Endometrium (tissue), 2 donors: ENCODE data around the gene AK1.
A peak's percentile ranks its signal among the peaks of the same experiment; 100 is the strongest.

ENCODE experiments used
- FAIRE-seq: peaks from 2 replicates; lab custom pipeline; 2012; peaks lifted over from hg19 to GRCh38; lab: Jason Lieb, UNC
- donor health status: control.
- donor health status: control.

The AK1 gene

DNA sequence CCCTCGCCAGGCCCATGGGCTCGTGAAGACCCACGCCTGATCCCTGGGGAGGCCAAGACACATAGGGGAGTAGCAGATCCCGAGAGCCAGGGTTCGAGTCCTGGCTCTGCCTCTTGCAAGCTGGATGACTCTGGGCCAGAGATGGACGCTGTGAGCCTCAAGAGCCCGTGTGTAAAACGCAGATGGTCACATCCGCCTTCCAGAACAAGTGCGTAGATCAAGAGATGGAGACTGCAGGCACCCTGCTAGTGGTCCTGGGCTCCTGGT lies 31.1 kb upstream of the AK1 start:
- no peak for FAIRE-seq

DNA sequence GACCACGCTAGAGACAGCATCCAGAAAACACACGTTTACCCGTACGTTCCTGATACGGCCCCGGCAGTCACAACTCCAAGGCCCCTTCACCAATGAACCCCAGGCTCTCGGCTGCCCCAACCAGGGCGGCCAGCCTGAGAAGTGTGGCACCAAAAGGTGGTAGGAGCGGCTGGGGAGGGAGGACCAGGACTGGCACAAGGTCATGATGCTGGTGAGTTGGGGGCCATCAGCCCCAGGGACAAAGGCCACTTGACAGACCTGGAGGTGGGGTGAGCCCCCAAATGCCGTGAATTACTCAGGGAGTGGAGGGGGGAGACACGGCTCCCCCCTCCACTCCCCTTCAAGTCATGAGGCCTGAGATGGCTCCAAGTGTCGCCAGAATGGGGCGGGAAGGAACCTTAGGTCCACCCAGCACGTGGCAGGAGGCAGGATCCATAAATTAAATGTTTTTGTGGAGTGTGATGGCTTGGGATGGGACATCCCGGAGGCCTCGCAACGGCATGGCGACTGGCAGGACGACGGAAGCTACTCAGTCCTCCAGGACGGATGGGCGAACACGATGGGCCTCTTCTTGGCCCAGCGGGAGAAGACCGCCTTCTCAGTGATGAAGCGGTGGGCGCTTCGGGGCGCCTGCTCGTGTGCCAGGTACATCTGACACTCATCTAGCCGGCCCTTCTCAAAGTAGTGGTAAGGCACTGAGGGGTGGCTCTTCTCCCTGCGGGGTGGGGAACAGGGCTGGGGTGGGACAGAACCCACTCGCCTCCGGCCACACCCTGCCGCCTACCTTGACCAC lies 30.6 kb upstream of the AK1 start:
- FAIRE-seq, result no peak

DNA sequence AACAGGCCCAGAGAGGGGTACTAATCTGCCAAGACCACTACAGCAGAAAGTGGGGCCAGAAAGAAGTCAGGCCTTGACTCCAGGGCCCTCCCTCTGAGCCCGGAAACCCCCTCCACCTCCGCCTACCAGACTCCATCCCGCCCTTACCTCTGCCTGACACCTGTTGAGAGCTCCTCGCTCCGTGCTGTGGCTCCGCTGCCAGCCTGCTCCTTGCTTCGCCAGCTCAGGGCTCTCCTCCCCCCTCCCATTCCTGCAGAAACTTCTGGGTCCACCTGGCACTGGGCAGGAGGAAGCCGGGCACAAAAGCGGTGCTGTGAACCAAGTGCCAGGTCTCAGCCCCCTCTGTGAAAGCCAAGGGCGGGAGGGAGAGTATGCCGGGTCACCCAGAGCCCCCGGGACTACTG lies 28.3 kb upstream of the AK1 start:
- no peak for FAIRE-seq

DNA sequence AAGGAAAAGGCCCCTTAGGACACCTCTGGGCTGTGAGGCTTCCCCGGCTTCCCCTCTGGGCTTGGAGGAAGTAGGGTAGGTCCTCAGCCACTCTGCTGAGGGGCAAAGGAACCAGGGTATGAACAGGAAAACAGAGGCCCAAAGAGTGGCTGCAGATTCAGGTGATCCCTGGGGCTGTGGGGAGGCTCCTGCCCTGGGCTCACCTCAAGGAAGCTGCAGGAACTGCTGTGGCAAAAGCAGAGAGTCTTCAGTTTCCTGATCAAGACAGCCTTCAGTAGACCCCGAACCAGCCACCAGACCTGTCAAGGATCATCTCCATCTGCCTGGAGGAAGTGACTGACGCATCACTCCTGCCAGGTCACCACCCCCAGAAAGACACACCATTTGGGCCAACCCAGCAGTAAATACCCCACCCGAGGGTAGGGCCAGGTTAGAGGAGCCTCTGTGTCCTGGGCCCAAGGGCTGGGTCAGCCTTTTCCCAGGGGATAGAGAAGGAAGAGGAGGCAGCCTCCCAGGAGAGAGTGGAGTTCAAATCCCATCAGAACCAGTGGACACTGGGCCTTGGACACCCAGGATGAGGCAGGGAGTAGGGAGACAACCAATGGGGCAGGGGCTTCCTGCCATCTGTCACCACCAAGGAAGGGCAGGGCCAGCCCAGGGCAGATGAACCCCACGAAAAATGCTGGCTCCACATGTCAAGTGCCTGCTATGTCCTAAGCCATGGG lies 27.7 kb upstream of the AK1 start:
- no peak for FAIRE-seq

DNA sequence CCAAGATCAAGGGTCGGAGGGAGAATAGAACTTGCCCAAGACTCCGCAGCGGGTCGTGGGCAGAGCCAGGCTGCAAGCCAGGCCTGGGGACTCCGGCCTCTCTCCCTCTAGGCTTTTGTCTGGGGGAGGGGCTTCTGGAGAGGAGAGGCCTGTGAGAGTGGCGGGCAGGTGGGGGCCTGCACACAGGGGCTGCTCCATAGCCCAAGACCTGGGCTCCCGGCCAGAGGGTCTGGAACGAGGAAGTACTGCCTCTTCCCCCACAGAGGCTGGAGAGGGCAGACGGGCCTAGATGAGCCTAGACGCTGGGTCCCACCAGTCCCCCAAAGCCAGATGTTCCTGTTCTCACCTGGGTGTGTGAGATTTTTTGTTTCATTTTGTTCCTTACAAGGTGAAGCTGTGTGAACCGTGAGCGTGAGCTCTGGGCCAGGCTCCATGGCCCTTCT lies 27.1 kb upstream of the AK1 start:
- FAIRE-seq, result no peak

DNA sequence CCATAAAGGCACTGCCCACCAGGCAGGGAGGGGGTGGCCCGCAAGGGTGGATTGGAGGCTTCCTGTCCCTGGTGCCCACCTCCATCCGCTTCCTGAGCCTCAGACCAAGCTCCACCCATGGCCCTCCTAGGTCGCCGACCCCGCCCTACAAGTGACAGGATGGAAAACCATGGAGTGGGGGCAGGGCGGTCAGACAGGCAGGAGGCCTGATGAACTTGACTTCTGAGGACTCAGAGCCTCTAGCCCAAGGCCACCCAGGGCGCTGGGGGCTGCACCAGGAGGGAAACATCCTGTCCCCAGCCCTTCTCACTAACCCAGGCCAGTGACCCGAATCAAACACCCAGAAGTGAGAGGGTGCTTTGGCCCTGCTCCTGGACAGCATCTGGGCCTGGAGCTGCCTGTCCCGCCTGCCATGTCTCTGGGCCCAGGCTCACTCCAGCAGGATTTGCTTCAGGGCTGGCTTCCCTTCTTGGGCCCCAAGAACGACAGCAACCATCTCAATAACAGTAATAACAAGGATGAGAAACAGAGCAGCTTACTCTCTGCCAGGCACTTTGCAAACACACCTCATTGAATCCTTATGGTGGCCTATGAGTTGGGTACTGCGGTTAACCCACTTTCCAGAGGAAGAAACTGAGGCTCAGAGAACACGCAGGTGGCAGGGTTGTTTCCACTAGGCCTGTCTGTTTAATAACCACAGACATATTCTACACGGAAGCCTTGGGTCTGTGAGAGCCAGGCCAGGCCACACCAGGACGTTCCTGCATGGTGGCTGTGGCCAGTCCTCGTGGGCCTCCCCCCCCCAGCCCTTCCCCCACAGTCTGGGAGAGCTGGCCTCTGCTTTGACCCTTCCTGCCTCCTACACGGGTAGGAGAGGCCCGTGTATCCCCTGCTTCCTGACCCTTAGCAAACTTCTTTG lies 26.3 kb upstream of the AK1 start:
- no peak for FAIRE-seq

DNA sequence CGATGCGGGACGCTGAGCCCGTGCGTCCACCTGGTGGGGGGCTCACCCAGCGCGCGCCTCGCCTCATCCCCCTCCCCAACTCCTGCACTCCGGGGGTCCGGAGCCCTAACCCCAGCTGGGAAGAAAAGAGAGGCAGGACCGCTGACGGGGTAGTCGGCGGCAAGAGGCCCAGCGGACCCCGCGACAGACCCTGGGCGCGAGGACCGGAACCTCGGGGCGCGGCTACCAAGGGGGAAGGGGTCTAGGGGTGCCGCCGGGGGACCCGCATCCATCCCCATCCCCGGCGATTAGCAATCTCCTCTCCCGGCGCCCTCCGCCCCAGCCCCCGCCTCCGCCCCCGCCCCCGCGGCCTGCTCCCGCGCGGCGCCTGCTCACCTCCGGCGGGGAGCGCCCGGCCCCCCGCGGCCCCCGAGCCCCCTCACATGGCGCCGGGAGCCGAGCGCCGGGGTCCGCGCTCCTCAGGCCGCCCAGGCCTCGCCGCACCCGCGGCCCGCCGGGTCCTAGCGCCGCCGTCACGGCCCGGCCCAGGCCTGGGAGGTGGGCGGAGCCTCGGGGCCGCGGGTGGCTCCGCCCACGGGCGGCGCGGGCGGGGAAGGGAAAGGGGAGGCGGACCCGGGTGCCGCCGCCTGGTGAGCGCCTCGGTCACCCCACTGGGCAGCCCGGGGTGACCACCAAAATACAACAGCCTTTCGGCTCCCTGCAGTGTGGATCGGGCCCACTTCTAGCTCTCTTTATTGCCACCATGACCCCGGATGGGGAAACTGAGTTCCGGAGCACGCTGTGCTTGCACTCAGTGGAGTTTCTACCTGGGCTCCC lies 21.9 kb upstream of the AK1 start, which contains the start of gene ST6GALNAC6:
Gene ST6GALNAC6 (minus strand): TSS at position 476 of the 816 bp plus-strand sequence. CDS start 1,622 bp downstream, outside the sequence.
- no peak for FAIRE-seq

DNA sequence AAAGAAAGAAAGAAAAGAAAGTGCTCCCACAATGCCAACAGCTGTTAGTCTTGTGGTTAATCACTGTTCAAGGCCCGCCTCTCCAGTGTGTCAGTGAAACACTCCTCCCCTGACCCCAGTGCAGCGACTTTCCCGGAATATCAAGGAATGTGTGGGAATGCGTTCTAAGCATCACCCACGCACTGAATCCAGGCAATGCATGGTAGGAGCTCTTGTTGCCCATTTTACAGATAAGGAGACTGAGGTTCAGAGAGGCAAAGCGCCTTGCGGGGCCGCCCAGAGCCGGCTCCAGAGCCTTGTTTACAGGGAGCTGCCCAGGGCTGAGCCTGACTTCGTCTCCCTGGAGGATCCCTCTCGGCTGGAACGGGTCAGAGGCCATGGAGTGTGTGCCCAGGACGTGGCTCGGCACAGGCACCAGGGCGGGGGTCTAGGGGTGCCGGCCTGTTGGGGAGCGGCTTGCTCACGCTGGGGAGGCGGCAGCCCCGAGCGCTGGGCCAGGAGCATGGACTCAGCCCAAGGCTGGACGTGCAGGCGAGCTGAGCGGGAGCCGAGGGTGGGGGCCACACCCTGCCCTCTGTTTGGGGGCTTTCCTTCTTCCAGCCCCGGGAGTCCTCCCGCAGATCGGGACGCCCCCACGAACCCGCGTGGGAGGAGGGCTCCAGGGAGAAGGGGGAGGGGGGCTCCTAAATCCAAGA lies 21.1 kb upstream of the AK1 start:
- FAIRE-seq, result peak; percentile 21

DNA sequence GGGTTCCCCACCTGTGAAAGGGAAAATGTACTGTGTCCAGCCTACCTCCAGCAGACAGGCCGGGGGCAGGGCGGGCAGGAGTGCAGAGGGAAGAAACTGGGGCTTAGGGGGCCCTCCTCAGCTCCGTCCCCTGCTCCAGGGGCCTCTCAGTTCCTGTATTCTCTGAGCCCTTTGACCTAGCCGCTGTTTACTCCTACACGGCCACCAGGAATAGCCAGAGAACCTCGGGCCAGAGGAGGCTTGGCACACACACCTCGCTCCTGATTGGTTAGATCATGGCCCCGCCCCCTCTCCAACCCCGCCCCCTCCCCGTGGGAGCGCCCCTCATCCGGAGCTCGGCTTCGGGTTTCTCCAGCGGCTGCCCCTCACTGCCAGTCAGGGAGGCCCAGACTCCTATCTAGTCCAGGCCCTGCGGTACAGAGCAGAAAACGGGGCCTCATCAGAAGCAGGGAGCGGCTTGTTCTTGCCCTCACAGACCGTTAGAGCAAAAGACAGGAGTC lies 19.8 kb upstream of the AK1 start:
- FAIRE-seq, result no peak

DNA sequence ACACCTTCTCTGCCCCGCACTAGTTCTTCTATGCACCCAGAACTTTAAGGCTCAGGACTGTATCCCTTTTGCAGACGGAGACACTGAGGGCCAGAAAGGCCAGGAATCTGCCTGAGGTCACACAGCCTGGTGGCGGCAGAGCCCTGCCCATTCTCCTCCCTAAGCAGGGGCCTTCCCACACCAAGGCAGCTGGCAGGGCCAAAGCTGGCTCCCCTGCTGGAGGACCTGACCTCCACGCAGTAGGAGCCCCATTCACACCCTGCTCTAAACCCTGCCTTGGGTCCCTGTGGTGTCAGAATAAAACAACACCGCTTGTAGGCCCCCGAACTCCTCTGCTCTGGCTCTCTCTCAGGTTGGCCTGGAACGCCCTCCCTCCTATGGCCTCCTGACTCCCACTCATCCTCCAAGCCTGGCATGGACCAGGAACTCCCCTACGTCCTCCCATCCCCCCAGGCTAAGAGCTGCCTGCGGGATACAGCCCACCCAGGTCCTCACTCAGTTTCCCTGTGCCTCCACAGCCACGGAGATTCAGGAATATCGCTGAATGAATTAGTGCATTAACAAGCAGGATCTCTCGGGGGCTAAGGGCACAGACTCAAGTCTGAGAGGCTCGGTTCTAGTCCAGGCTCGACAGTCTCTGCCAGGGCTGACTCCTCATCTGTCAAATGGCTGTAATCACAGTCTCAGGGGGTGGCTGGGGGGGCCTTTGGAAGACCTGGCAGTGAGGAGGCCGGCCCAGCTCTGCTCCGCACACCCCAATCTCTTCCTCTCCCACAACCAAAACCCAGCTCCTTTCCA lies 19.1 kb upstream of the AK1 start:
- FAIRE-seq, result no peak

DNA sequence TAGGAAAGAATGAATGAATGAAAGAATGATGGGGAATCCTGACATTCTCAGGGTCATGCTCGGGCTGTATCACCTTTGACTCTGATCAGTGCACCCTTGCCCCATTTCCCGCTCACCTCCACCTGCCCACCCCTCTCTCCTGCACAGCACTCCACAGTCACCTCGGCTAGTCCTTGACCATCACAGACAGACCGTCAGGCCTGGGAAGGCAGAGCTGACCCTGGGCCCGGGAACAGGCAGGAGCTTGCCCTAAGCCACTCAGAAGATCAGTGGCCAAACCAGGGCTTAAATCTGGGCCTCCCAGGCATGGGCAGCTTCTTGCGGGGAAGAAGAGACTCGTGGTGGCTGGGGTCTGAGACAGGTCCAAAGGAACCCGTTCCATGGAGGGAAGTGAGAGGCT lies 18.3 kb upstream of the AK1 start:
- FAIRE-seq, result no peak

DNA sequence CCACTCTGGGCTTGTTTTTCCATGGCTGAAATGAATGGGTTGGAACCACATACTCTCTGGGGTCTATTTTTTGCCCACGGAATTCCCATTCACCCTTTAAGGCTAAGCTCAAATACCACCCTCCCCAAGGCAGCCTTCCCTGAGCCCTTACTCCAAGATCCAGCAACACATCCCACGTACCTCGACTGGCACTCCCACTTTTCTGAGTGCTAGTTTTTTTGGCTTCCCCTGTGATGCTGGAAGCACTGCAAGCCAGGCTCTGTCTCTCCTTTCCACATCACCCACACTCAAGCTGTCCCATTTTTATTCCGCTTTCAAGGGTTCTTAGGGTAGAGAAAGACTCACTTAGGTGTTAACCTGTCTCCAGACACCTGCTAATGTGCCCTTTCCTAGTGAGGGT lies 15.9 kb upstream of the AK1 start:
- FAIRE-seq, result no peak

DNA sequence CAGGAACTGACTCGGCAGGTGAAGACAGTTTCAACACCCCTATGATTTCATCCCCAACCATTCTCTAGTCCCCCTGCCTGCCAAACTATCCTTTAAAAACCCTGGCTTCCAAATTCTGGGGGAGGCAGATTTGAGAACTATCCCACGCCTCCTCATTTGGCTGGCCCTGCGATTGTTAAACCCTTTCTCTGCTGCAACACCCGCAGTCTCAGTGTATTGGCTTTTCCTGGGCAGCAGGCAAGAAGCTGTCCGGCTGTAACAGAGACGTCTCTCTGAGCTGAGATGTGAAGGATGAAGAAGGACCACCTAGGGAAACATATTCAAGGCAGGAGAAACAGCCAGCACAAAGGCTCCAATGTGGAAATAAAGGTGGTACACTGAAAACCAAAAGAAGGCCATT lies 15.4 kb upstream of the AK1 start:
- FAIRE-seq, result no peak

DNA sequence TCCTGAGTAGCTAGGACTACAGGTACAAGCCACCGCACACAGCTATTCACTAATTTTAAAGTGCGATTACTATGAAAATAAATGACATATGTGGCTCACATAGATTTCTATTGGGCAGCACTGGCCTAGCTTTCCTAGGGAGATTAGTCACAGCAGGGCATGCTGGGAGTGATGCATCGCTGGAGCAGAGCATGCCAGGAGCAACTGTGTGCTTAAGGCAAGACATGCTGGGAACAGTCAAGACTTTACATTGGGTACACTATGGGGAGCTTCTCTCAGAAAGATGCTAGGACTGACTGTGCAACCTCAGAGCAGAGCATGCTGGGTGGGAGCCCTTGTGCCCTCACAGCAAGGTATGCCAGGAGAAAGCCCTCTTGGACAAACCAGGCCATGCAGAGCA lies 12.6 kb upstream of the AK1 start:
- no peak for FAIRE-seq

DNA sequence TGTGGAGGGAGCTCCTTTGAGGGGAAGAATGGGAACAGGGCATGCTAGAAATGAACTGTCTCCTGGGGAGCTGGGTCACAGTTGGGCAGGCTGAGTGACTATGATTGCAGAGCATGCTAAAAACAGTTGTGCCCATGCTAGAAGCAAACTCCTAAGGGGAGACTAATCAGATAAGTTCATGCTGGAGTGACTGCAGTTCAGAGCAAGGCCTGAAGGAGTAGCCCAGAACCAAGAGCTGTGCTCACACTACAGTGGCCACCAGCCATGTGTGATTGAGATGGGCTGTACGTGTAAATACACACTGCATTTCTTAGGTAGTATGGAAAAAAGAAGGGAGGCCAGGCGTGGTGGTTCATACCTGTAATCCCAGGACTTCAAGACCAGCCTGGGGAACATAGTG lies 10.3 kb upstream of the AK1 start:
- FAIRE-seq, result no peak

DNA sequence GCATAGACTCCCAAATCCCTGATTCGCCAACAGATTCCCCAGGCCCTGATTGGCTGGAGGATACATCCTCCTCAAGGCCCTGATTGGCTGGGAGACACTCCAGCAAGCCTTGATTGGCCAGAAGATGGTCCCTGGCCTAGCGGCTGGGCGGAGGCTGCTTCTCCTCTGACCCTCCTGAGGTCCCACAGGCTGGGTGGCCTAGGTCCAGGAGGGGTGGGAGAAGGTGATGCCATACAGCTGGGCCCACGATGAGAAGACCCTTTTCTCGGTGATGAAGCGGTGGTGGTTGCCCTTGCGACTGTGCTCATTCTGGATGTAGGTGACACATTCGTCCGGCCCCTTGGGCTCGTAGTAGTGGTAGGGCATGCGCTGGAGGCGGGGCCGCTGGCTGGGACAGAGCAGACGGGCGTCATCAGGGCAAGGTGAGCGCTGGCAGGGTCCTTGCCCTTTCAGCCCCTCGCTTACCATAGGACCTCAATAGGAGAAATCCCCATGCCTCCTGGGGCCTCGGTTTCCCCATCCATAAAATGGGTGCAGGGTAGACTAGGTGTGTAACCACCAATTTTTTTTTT lies 9.0 kb upstream of the AK1 start:
- no peak for FAIRE-seq

DNA sequence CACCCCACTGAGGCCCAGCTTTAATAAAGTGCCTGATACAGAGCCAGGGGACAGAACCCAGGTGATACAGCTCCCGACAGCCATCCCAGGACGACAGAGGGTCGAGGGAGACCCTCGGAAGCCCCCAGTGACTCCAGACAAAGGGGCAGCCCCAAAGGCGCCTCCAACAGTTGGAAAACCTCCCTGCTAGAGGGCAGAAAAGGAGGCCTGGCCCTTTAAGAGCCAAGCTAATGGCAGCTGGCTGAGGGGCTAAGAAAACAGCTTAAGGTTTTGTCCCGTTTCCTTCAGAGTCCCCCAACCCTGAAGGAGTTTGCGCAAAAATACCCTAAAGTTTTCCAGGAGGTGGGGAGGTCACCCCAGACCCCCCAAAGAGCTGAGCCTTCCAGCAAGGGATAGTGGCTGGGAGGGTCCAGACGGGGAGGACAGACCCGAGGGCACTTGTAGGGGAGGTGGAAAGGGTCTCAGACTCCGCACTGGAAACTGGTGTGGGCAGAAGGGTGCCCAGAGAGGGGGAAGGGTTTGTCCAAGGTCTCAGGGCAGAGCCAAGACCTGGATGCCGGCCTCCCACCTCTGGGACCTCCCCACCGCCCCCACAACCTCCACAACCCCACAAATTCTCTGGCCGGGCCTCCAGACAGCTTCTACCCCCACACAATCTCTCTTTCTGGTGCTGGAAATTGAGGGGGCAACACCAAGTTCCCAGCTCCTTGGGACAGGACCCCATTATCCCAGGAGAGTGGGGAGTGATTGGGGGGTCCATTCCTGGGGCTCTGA lies 8.2 kb upstream of the AK1 start:
- FAIRE-seq, result no peak

DNA sequence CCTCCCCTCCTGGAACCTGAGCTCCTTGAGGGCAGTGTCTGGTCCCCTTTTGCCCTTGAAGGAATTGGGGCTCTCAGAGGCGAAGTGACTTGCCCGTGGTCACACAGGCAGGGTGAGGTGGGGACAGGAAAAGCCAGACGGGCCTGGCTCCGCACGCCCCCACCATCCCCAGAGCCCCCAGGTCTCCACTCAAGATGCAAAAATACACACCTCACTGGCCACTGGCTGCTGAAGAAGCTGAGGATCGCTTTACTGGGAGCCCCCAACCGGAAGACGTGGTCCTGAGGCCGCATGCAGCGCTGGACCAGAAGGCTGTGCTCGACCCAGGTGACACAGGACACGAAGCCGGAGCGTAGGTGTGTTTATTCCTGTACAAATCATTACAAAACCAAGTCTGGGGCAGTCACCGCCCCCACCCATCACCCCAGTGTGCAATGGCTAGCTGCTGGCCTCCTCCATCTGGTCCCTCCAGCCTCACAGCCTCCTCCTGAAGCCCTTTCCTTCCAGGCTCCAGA lies 7.6 kb upstream of the AK1 start:
- no peak for FAIRE-seq

DNA sequence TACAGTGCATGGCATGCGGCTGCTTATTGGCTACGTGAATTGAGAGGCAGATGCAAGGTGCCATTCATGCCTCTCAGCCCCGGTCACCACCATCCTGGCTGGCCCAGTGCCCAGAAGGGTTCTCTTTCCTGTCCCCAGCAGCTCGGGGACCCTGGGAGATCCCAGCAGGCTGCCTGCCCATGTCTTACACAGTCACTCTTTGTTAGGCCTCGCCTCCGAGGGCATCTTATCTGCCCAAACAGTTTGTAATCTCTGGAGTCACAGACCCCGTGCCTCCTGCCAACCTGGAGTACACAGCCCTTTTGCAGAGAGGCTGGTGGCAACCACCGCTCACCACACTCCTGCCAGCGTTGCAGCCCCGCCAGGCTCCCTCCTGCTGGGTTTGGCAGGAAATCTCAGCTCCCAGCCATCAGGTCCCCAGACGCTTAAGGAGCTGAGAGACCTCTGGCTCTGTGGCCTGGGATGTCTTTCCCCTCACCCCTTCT lies 7.0 kb upstream of the AK1 start:
- FAIRE-seq, result no peak
